Glomerular visceral epithelial cell (primary cell): ENCODE measurements around the gene SOX10.
"Not testable (repeated sequence)": the region's sequence is repeated elsewhere in the genome, so short reads cannot be mapped to it uniquely, and the experiment has no call there.

Experiments used
- DNase-seq: peaks from one replicate; pipeline ENCODE4 v3.0.0-alpha.2; 2016; ENCODE audit errors: extremely low spot score

The SOX10 gene

GRCh38 chr22:37986371-37986770, 2.0 kb upstream of the SOX10 start:
- DNase-seq, result no peak

GRCh38 chr22:37985751-37986281, 1.5 kb upstream of the SOX10 start:
- no peak for DNase-seq

GRCh38 chr22:37985050-37985585, 763 bp upstream of the SOX10 start:
- DNase-seq, result no peak

DNA sequence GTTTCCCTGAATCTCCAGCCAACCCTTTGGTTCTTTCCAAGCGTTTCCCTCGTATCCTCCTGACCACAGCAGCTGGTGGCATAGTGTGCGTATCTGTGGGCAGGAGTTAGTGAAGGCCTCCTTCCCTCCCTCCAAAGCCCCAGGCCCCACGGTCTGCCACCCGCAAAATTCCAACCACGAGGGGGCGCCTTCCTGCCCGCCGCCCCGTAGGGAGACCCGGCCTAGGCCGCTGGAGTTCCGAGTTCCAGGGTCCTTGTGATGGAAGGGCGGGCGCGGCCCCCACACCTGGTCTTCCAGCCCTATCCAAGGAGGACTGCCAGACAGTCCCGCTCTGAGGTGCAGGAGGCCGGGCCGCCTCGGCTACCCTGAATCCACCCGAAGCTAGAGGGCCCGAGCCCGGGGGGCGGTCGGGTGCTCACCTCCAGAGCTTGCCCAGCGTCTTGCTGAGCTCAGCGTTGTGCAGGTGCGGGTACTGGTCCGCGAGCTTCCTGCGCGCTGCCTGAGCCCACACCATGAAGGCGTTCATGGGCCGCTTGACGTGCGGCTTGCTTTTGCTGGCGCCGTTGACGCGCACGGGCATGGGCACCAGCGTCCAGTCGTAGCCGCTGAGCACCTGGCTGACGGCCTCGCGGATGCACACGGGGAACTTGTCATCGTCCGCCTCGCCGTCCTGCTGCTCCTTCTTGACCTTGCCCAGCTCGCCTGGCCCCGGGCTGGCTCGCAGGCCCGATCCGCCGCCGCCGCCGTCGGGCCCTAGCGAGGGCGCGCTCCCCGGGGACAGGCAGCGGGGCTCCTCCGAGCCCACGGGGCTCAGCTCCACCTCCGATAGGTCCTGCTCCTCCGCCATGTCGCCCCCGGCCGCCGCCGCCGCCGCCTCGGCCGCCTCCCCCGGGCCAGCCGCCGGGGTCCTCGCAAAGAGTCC, 1.2 kb downstream of the SOX10 start:
- no peak for DNase-seq

DNA sequence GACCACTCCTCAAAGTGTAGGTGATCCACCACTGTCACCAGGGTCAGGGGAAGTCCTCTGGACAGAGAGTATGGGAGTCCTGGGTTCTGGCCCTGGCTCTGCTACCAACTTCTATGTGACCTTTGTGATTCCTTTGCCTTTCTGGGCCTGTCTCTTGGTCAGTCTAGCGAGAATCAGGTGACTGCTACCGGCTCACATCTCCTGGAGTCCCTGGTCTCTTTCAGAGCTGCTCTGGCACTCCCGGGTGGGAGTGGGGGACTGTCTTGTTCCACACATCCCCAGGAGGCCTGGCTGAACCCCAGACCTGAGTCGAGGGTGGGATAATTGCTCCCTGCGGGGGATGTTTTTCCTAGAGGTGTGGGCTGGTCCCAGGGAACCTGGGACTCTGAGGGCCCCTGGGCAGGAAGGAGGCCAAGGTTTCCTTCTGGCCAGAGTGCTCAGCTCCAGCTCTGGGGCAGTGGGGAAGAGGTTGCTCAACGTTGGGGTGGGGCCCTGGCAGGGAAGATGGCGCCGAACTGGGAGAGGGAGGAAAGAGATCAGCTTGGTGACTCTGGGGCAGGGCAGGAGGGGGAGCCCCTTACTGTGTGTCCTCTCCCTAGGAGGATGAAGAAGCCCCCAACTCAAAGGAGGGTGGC, 2.1 kb downstream of the SOX10 start:
- DNase-seq, result no peak

- no peak for DNase-seq
Measured at GRCh38 chr22:37981282-37982011, 2.9 kb downstream of the SOX10 start.

- no peak for DNase-seq
Measured at GRCh38 chr22:37979782-37980181, 4.6 kb downstream of the SOX10 start.

GRCh38 chr22:37976547-37976946, 7.8 kb downstream of the SOX10 start:
- no peak for DNase-seq

GRCh38 chr22:37976022-37976421, 8.3 kb downstream of the SOX10 start:
- not testable (repeated sequence) for DNase-seq

DNA sequence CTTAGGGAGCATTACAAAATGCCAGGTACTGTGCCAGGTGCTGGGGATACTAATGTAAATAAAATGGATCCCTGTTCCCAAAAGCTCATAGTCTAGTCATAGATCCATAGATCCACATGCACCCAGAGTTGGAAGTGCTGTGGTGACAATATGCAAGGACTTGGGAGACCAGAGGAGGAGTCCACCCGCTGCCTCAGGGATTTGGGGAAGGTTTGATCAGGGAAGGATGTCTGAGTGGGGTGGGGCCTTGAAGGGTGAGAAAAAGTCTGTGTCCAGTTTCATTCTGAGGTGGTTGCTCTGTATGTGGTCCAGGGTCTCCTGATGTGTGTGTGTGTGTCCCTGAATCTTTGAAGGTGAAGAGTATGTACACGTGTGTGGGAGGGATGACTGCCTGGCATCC, 9.2 kb downstream of the SOX10 start:
- DNase-seq, result no peak

DNA sequence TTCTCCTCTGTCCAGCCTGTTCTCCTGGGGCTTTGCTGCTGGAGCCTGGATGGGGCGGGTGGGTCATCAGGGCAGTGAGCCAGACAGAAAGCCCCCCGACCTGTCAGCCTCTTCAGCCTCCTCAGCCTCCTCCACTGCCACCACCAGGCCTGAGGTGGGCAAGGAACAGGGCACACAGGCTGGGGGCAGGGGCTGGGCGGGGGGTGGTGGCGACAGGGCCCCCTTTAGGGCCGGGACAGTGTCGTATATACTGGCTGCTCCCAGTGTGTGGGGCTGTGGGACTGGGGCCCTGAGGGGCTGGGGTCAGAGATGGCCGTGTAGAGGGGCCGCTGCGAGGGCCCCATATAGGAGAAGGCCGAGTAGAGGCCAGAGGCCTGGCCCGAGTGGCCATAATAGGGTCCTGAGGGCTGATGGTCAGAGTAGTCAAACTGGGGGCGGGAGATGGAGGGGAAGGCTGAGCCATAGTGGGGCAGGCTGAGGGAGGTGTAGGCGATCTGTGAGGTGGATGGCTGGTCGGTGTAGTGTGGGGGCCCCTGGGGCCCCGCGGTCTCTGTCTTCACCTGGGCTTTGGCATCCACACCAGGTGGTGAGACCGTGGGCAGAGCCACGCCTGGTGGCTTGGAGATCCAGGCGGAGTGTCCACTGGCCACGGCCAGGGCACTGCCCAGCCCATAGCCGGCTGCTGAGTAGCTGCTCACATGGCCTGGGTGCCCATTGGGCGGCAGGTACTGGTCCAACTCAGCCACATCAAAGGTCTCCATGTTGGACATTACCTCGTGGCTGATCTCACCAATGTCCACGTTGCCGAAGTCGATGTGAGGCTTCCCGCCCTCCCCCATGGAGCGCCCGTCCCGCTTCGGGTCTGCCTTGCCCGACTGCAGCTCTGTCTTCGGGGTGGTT, 10.8 kb downstream of the SOX10 start:
- no peak for DNase-seq

GRCh38 chr22:37972527-37972926, 11.8 kb downstream of the SOX10 start:
- no peak for DNase-seq

- no peak for DNase-seq
Measured at GRCh38 chr22:37971475-37972434, 12.6 kb downstream of the SOX10 start.

DNA sequence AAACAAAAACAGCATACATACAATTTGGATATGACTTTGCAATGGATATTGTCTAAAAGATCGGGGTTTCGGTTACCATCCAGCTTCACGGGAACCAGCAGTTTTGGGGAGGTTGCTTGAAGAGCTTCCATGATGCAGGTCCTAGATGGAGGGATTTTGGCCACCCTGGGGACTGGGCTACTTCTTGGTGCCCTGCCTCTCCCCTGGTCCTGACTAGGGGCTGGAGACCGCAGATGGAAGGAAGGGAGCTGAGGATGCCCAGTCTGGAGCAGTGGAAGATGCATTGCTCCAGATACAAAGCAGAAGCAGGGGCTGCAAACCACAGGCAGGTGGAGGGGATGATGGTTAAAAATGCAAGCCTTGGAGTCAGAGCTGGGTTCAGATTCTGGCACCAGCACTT, 13.5 kb downstream of the SOX10 start:
- DNase-seq, result no peak

DNA sequence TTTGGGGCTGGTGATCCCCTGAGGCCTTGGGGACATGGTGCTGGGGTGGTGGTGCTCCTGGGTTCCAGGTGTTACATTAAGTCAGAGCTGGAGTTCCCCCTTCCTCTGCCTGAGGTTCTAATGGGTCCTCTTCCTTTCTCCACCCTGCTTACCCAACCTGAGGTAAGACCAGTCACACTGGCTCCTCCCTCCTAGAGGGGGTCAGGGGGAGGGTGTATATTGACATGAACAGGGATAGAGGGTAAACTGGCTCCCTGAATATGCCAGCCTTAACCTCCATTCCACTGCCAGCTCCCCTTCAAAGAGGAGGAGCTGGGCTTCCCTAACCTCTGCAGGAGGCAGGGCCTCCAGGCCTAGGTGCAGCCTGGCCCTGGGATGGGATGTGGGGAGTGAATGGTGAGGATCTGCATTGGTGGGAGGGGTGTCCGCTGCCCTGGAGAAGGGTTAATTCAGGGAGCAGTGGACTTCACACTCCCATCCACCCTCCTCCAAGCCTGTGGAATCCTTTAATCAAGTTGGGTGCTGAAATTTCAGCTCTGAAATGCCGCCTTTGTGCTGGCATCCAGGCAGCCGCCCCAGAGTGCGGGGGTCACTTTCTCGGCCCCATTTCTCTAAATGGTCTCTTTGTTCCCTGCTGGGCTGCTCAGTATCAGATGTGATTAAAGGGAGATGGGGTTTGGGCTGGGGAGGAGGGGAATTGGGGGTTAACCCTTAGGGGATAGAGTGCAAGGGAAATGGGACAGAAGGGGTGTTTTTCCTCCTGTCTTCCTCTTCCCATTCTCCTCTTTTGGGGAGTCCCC, 15.7 kb downstream of the SOX10 start:
- no peak for DNase-seq

- DNase-seq, result no peak
Measured at GRCh38 chr22:37967637-37968451, 16.5 kb downstream of the SOX10 start.

- no peak for DNase-seq
Measured at GRCh38 chr22:37967147-37967546, 17.2 kb downstream of the SOX10 start.
